GM23248 (cell line): ENCODE measurements around the gene FAM187B. TPM values are rescaled to one million over a fixed set of nuclear protein-coding genes. Genes with fewer than 3 reads are reported as not detected.

Experiments
- DNase-seq: peaks from one replicate; pipeline ENCODE4 v3.0.0-alpha.2; 2015
- H2AFZ ChIP-seq: fragments of 200-600 bp; sonication (generic); 2 replicates; pipeline ENCODE4 v1.6.1; 2016; ENCODE audit warnings: antibody characterized with exemption
- H3F3A ChIP-seq: fragments of 200-600 bp; sonication (generic); 2 replicates; pipeline ENCODE4 v1.6.1; 2016; ENCODE audit warnings: mild to moderate bottlenecking, antibody characterized with exemption, mixed run types; ENCODE audit not compliant: insufficient read depth
- H3K27ac ChIP-seq: fragments of 200-600 bp; sonication (generic); 2 replicates; pipeline ENCODE4 v1.5.1; 2016; ENCODE audit warnings: mild to moderate bottlenecking
- H3K27me3 ChIP-seq: fragments of 200-600 bp; sonication (generic); replicated peaks from 2 replicates; pipeline ENCODE4 v1.6.1; 2016; ENCODE audit warnings: mild to moderate bottlenecking; ENCODE audit not compliant: insufficient read depth
- H3K36me3 ChIP-seq: fragments of 200-600 bp; sonication (generic); 2 replicates; pipeline ENCODE4 v1.6.1; 2016; ENCODE audit warnings: low read depth, mild to moderate bottlenecking
- H3K4me1 ChIP-seq: fragments of 200-600 bp; sonication (generic); 2 replicates; pipeline ENCODE4 v1.6.1; 2016; ENCODE audit warnings: mild to moderate bottlenecking; ENCODE audit not compliant: insufficient read depth
- H3K4me2 ChIP-seq: fragments of 200-600 bp; sonication (generic); one replicate; pipeline ENCODE4 v1.6.1; 2016; ENCODE audit warnings: mild to moderate bottlenecking; ENCODE audit not compliant: unreplicated experiment
- H3K4me3 ChIP-seq: fragments of 200-600 bp; sonication (generic); 2 replicates; pipeline ENCODE4 v1.5.1; 2016; ENCODE audit warnings: mild to moderate bottlenecking
- H3K79me2 ChIP-seq: fragments of 200-600 bp; sonication (generic); 2 replicates; pipeline ENCODE4 v1.6.1; 2016; ENCODE audit warnings: mild to moderate bottlenecking; ENCODE audit not compliant: insufficient read depth
- H3K9ac ChIP-seq: fragments of 200-600 bp; sonication (generic); 2 replicates; pipeline ENCODE4 v1.6.1; 2016; ENCODE audit warnings: mild to moderate bottlenecking
- H3K9me2 ChIP-seq: fragments of 200-600 bp; sonication (generic); 2 replicates; pipeline ENCODE4 v1.6.1; 2016; ENCODE audit warnings: mixed run types, mild to moderate bottlenecking, moderate library complexity; ENCODE audit not compliant: insufficient read depth
- H3K9me3 ChIP-seq: fragments of 200-600 bp; sonication (generic); one replicate; pipeline ENCODE4 v1.6.1; 2017; ENCODE audit warnings: low read depth
- H4K20me1 ChIP-seq: fragments of 200-600 bp; sonication (generic); 2 replicates; pipeline ENCODE4 v1.6.0; 2016; ENCODE audit not compliant: insufficient read depth
- EZH2 ChIP-seq: fragments of 200-600 bp; sonication (generic); IDR thresholded peaks from 2 replicates; pipeline ENCODE4 v1.6.1; 2018; ENCODE audit warnings: antibody characterized with exemption, mild to moderate bottlenecking; ENCODE audit not compliant: insufficient read depth, poor library complexity, severe bottlenecking
- EZH2phosphoT487 ChIP-seq: fragments of 200-600 bp; sonication (generic); IDR thresholded peaks from 2 replicates; pipeline ENCODE4 v1.6.1; 2018; ENCODE audit warnings: antibody characterized with exemption, moderate library complexity, mild to moderate bottlenecking, low read depth; ENCODE audit not compliant: insufficient read depth
- WGBS, 2 experiments: methylation state at CpG; one replicate each; pipeline ENCODE4 v1.1.6; 2015 to 2017; ENCODE audit warnings: low lambda C conversion rate in 2 of 2, low coverage in 1 of 2; ENCODE audit errors: missing lambda C conversion rate in 2 of 2; 5-methylcytosine and 5-hydroxymethylcytosine counted together
- in situ Hi-C: fragments of 300-500 bp; cut with MboI; formaldehyde crosslinking; loops from 2 replicates; pipeline ENCODE4 v1.15.0; 2020
- polyA plus RNA-seq: library from polyadenylated mRNA; unstranded; fragments of >200 nt; fragmentation: Nextera tagmentation; extraction: Ambion mirVana; gene quantifications from 2 replicates; pipeline ENCODE4 v1.2.1, GENCODE V29; 2016
- total RNA-seq: library from RNA; depleted of rRNA; stranded (reverse); fragments of >200 nt; shearing (Covaris generic); gene quantifications from 2 replicates; pipeline ENCODE4 v1.2.3, GENCODE V29; 2014

The FAM187B gene
- total and polyA plus RNA-seq, 2 experiments from 2014 or later: not detected

DNA sequence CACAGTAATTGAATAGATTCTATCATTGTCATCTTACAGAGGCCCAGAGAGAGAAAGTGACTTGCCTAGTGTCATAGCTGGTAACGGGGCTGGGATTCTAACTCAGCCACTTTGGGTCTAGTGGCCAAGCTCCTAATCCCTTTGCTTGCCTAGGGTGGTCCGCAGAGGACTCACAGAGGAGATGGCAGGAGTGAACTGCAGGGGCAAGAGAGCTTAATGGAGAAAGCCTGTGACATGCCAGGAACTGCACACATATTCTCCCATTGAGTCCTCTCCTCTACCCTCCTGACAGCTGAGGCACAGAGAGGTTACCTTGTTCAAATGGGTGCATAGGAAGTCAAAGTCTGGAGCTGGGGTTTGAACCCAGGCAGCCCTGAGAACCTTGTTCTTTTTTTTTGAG is 22.9 kb upstream of the FAM187B start:
- WGBS, 2 experiments: 27% methylated on average over 2 of the region's 2 CpGs
- no peak overlapping the region for H3K27ac ChIP-seq
- no peaks in the 10 kb centered on the region for H3K79me2 ChIP-seq
- H3F3A ChIP-seq: no peaks in the 10 kb centered on the region
- H3K9me3 ChIP-seq: no peaks in the 10 kb centered on the region
- H3K9me2 ChIP-seq: no peaks in the 10 kb centered on the region
- H3K36me3 ChIP-seq: no peaks in the 10 kb centered on the region
- in situ Hi-C loops: no loop called here
- no peak overlapping the region for H3K4me3 ChIP-seq
- no peaks in the 10 kb centered on the region for H4K20me1 ChIP-seq
- H3K4me2 ChIP-seq: no peak overlapping the region
- TF ChIP-seq EZH2phosphoT487: no peak
- TF ChIP-seq EZH2: no peak
- no peak overlapping the region for H2AFZ ChIP-seq
- DNase-seq: no peak
- peaks cover 35% of the 10 kb centered on the region for H3K27me3 ChIP-seq
- no peaks in the 10 kb centered on the region for H3K4me1 ChIP-seq
- no peak overlapping the region for H3K9ac ChIP-seq

DNA sequence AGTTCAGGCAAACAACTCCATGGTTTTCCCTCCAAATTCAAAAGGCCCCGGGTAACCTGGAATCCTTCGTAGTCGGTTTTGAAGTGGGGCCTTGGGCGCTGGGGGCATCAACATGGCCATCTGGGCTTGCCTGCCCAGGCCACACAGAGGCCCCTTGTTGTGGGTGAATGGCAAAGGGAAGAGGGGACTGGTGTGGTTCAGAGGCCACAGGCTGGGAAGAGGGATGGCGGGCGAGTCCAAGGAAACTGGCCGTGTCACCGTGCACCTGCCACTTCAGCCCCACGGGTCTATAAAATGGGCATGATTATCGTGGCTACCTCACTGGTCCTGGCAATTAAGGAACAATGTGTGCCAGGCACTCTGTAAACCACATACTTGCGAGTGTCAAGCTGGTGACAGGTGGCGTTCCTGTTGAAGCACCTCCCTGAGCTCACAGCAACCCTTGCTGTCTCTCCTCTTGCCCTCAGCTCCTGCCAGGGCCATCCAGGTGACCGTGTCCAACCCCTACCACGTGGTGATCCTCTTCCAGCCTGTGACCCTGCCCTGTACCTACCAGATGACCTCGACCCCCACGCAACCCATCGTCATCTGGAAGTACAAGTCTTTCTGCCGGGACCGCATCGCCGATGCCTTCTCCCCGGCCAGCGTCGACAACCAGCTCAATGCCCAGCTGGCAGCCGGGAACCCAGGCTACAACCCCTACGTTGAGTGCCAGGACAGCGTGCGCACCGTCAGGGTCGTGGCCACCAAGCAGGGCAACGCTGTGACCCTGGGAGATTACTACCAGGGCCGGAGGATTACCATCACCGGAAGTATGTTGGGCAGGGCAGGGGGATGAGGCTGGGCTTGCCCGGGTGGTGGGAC is 21.5 kb upstream of the FAM187B start:
- Histone ChIP-seq H3F3A (no peaks in the 10 kb centered on the region), H3K27ac (no peak overlapping the region), H3K9me3 (no peaks in the 10 kb centered on the region), H3K4me2 (no peak overlapping the region), H3K4me1 (no peaks in the 10 kb centered on the region), H3K79me2 (no peaks in the 10 kb centered on the region), H3K9ac (no peak overlapping the region), H3K9me2 (no peaks in the 10 kb centered on the region), H4K20me1 (no peaks in the 10 kb centered on the region), H2AFZ (no peak overlapping the region), H3K36me3 (no peaks in the 10 kb centered on the region), H3K4me3 (no peak overlapping the region), H3K27me3 (peaks cover 44% of the 10 kb centered on the region)
- 64 to 71% methylated on average over 26 to 34 of the region's 34 CpGs for WGBS, 2 experiments
- TF ChIP-seq EZH2phosphoT487 (no peak), EZH2 (no peak)
- in situ Hi-C loops: no loop called here
- no peak for DNase-seq

DNA sequence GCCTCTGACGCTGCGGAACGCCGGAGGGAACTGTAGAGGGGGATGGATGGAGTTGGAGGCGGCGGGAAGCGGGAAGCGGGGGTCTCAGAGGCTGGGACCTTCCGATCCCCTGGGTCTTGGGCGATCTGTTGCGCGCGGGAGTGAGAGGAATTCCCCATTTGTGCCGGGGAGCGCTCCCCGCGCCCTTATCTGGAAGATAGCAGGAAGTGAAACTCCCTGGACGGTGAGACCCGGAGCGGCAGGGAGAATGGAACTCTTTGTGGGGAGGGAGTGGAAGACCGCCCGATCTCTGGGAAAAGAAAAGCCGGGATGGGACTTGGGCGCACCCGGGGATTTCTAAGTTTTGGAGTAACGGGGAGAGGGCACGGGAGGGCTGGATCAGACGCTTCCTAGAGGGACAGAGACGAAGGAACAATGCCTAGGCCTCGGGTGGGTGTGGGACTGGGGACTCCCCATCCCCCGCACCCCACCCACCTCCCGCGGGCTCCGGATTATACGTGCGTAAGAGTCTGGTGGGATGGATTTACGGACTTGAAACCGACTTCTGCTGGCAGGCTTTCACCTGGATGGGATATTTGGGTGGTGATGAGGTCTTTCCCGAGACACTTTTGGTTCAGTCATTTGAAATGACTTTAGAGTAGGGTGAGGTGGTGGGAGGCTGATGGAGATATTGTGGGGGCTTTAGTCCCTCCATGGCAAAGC is 20.8 kb upstream of the FAM187B start:
- Histone ChIP-seq H3K4me2 (no peak overlapping the region), H3F3A (no peaks in the 10 kb centered on the region), H3K4me1 (no peaks in the 10 kb centered on the region), H3K27ac (no peak overlapping the region), H3K9me2 (no peaks in the 10 kb centered on the region), H2AFZ (no peak overlapping the region), H3K4me3 (no peak overlapping the region), H3K9me3 (no peaks in the 10 kb centered on the region), H3K9ac (no peak overlapping the region), H3K79me2 (no peaks in the 10 kb centered on the region), H3K36me3 (no peaks in the 10 kb centered on the region), H3K27me3 (peaks cover 44% of the 10 kb centered on the region), H4K20me1 (no peaks in the 10 kb centered on the region)
- 5% methylated on average over 34 to 39 of the region's 39 CpGs for WGBS, 2 experiments
- TF ChIP-seq EZH2: no peak
- TF ChIP-seq EZH2phosphoT487: no peak
- in situ Hi-C loops: no loop called here
- DNase-seq: no peak

- WGBS, 2 experiments: 3 to 4% methylated on average over 63 to 68 of the region's 69 CpGs
- in situ Hi-C loops: no loop called here
- H3K36me3 ChIP-seq: no peaks in the 10 kb centered on the region
Observed at GRCh38 chr19:35248310-35249145, 20.0 kb upstream of the FAM187B start, which contains the start of gene LSR. Gene LSR (plus strand): TSS chr19:35249002. CDS start chr19:35249023, 21 bp downstream.

More at GRCh38 chr19:35248310-35249145, 20.0 kb upstream of the FAM187B start, which contains the start of gene LSR:
- Histone ChIP-seq H3F3A (no peaks in the 10 kb centered on the region), H3K9ac (no peak within 1 kb of the TSS), H3K27me3 (peaks cover 44% of the 10 kb centered on the region), H3K27ac (no peak within 1 kb of the TSS), H3K4me2 (no peak within 1 kb of the TSS), H3K79me2 (no peaks in the 10 kb centered on the region), H3K9me2 (no peaks in the 10 kb centered on the region), H3K9me3 (no peaks in the 10 kb centered on the region), H3K4me3 (no peak within 1 kb of the TSS), H3K4me1 (no peaks in the 10 kb centered on the region), H2AFZ (no peak within 1 kb of the TSS), H4K20me1 (no peaks in the 10 kb centered on the region)
- DNase-seq: no peak
- TF ChIP-seq EZH2phosphoT487: no peak
- TF ChIP-seq EZH2: no peak
